HG02623 (cell line): ENCODE data around the gene FAM13B.
"Not testable (repeated sequence)": the region's sequence is repeated elsewhere in the genome, so short reads cannot be mapped to it uniquely, and the experiment has no call there.

Source experiments
- ATAC-seq: cut with Tn5 transposase; IDR thresholded peaks from one replicate; pipeline ENCODE4 v1.9.1; 2021; ENCODE audit warnings: moderate library complexity; ENCODE audit not compliant: unreplicated experiment

The FAM13B gene

GRCh38 chr5:138032572-138033385 is at the start of gene FAM13B:
Gene FAM13B, minus strand, starts transcription at chr5:138033079. Its CDS starts 13,968 bp downstream, at chr5:138019111.
- peak; percentile 64 for ATAC-seq

GRCh38 chr5:138082033-138082432 is 49.2 kb upstream of the FAM13B start:
- ATAC-seq: no peak

DNA sequence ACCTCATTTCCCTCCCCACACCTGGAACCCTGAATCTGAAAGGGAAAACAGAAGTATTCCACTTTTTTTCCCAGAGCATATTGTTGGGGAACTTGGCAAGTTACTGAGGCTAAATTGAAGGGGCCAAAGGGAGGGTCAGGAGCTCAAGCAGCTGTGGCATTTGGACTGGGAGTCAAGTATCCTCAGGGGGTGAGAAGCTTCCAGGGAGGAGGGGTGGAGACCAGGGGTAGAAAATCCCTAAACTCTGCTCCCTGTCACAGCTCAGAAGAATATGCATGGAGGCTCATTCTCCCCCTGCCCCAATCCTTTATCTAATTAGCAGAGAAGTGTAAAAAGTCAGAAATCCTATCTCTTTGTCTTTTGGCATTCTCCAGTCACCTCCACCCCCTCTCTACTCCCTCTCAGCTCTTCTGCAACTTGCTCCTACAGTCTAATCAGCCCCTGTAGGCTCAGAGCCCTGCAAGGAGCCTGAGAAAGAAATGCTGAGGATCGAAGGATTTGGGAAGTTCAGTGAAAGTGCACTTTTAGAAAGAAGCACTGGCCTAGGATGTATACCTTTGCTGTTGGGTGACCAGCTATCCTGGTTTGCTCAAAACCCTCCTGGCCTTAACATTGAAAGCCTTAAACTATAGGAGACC is 45.2 kb upstream of the FAM13B start:
- no peak for ATAC-seq

DNA sequence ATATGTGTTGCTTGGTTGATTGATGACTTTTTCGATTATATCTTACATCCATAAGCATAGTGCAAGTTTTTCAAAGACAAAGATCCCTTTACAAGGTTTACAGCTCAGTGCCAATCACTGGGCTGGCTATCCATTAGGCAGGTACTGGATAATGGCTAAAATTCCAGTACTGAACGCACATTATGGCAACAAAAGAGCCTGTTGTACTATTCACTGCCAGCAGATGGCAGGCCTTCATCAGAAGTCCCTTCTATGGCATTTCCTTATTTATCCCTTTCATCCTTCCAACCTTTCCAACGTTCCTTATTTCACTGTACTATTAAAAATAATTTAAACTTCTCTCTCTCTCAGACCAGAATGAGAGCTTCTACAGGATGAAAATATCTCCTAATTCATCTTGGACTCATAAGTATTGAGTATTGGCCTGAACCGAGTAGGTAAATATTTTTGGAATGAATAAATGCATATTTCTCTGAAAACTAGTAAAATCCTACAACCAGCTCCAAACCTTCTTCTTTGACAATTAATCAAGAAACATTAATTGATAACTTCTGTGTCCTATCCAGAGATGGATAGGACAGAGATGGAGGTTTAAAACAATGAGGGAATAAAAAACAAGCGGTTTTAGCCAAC is 44.3 kb upstream of the FAM13B start:
- ATAC-seq: no peak

DNA sequence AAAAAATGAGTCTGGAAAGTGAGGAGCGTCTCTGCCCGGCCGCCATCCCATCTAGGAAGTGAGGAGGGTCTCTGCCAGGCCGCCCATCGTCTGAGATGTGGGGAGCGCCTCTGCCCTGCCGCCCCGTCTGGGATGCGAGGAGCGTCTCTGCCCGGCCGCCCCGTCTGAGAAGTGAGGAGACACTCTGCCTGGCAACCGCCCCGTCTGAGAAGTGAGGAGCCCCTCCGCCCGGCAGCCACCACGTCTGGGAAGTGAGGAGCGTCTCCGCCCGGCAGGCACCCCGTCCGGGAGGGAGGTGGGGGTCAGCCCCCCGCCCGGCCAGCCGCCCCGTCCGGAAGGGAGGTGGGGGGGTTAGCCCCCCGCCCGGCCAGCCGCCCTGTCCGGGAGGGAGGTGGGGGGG is 37.1 kb upstream of the FAM13B start:
- not testable (repeated sequence) for ATAC-seq

DNA sequence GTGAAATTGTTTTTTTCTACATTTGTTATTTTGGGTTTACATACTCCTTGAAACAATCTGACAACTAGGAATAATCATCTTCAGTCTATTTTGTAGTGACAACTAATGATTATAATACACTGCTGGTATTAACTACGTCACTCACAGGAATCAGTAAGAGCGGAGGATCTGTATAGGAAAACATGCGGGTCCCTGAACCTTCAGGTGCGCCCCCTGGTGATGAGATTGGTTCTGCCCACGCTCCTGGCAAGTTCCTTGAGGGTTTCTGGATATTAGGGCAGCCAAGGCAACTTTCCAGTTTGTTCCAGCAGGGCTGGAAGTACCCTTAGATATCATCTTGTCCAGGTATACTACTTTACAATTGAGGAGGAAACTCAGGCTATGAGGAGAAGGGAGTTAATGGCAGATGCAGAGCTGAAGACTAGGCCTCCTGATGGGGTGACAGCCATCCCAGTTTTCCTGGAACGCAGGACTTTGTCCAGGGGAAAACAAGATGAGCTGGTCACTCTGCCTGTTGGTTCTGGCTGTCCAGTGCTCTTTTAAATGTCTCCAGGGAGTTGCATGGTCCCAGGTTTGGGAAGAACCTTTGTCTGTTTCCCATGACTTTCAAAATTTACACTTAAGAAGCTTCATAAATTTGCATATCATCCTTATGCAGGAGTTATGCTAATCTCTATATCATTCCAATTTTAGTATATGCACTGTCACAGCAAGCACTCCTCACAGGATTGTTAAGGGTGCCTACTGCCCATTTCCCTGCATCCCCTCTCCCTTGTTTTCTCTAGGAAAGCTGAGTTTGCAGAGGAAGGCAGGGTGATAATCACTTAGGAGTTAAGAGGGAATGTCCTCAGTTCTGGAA is 36.1 kb upstream of the FAM13B start:
- ATAC-seq: no peak

DNA sequence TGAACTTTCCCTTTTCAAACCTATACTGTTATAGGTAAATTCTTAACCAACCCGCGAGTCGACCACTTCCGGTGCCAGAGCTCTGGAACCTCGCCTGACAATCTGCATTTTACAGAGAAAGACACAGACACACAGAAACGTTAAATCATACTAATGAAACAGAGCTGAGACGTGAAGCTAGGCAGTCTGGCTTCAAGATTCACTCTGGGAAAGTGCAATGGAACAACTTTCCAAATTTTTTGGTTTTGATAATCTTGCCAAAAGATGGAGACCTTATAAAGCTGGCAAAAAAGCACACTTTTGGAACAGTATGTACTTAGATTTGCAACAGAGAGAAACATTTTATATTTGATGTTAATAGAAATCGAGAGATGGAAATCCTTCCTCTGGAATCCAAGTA is 35.1 kb upstream of the FAM13B start:
- no peak for ATAC-seq

GRCh38 chr5:138065102-138065501 is 32.2 kb upstream of the FAM13B start:
- no peak for ATAC-seq

GRCh38 chr5:138064526-138064925 is 31.6 kb upstream of the FAM13B start:
- ATAC-seq: no peak

- ATAC-seq: no peak
Measured at GRCh38 chr5:138054847-138055558, 22.1 kb upstream of the FAM13B start.

DNA sequence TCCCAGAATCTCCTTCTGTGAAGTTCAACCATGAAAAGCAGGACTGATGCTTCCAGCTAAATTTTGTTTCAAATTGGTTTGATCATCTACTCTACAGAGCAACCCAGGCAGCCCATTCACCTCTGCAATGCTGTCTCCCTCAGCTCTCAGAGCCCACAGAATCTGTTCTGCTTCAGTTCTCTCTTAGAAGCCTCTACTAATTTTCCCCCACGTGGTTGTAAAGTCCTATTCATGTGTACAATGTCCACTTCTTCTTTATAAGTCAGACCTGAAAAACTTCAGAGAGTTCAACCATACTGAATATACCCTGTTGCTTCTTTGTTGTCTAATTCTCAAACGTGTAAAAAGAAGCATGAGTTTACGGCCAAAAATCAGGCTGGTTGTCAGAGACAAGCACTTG is 21.3 kb upstream of the FAM13B start:
- ATAC-seq: no peak

DNA sequence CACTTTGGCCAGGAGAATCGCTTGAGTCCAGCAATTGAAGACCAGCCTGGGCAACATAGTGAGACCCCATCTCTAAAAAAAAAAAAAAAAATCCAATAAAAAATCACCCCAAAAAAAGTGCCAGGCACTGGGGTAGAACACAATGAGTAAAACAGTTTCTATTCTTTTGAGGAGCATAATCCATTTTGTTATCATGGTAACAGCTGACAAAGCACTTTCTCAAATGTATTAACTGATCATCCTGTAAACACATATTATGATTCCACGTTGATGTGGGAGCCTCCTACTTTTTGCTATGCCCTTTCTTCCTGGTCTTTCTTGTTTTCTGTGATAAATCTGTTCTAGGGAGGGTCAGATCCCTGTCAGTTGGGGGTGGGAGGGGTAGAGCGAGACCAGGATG is 20.7 kb upstream of the FAM13B start:
- no peak for ATAC-seq

DNA sequence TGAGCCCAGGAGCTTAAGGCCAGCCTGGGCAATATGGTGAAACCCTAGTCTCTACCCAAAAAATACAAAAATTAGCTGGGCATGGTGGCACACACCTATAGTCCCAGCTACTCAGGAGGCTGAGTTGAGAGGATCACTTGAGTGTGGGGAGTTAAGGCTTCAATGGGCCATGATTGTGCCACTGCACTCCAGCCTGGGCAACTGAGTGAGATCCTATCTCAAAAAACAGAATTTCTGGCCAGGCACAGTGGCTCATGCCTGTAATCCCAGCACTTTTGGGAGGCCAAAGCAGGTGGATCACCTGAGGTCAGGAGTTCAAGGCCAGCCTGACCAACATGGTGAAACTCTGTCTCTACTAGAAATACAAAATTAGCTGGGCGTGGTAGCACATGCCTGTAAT is 19.8 kb upstream of the FAM13B start:
- not testable (repeated sequence) for ATAC-seq

GRCh38 chr5:138051441-138052296 is 18.8 kb upstream of the FAM13B start:
- no peak for ATAC-seq

DNA sequence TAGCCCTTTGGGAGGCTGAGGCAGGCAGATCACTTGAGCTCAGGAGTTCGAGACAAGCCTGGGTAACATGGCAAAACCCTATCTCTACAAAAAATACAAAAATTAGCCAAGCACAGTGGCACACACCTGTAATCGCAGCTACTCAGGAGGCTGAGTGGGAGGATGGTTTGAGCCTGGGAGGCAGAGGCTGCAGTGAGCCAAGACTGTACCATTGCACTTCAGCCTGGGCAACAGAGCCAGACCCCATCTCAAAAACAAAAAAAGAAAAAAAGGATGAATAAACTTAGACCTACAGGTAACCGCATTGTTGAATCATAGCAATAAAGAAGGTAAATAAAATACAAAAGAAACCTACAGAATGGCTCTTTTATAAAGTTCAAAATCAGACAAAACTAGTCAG is 12.4 kb upstream of the FAM13B start:
- not testable (repeated sequence) for ATAC-seq

GRCh38 chr5:138038826-138039225 is 5.9 kb upstream of the FAM13B start:
- ATAC-seq: no peak

GRCh38 chr5:138037907-138038633 is 5.2 kb upstream of the FAM13B start:
- ATAC-seq: no peak

DNA sequence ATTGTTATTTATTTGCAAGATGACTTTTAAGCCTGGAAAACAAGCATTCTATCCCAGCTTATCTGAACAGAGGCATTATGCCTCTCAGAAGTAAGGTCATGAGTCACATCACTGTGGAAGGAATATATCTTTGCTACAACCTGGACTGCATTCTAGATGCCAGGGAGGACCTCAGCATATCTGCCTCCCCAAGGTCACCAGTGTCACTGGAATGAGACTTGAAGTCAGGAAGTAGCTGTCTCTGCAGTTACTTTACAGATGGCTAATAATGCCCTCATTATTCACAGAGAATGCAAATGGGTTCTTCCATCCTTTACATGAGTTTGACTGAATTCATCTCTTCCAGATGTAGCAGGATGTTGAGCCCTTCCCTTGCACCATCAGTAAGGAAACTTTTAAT is 4.4 kb upstream of the FAM13B start:
- ATAC-seq: no peak
